Measurements from ENCODE around the gene RBMXL2. TPM values are rescaled to one million over a fixed set of nuclear protein-coding genes. Genes with fewer than 3 reads are reported as not detected.
A peak's percentile ranks its signal among the peaks of the same experiment; 100 is the strongest.

Gene RBMXL2
- total RNA-seq, 1 donor from 2014 or later: not detected

- Histone ChIP-seq H3K36me3 (ENCODE audit: control insufficient read depth, insufficient read depth, low read length) (no peaks in the 10 kb centered on the region), H3K27me3 (ENCODE audit: control insufficient read depth, insufficient read depth, low read length) (no peaks in the 10 kb centered on the region), H3K4me3 (ENCODE audit: low read depth, low read length) (no peak overlapping the region)
- no peak for DNase-seq (ENCODE audit: low read depth)
- no peak for FAIRE-seq
- no peak for TF ChIP-seq CTCF (IDR thresholded peaks at IDR 0.05; ENCODE audit: insufficient read depth, low read length, severe bottlenecking)
Observed at GRCh38 chr11:7081441-7081840, 7.4 kb upstream of the RBMXL2 start.

- no peak for FAIRE-seq
- no peak for DNase-seq (ENCODE audit: low read depth)
- TF ChIP-seq CTCF (IDR thresholded peaks at IDR 0.05; ENCODE audit: insufficient read depth, low read length, severe bottlenecking): no peak
- Histone ChIP-seq H3K36me3 (ENCODE audit: control insufficient read depth, insufficient read depth, low read length) (no peaks in the 10 kb centered on the region), H3K4me3 (ENCODE audit: low read depth, low read length) (no peak overlapping the region), H3K27me3 (ENCODE audit: control insufficient read depth, insufficient read depth, low read length) (no peaks in the 10 kb centered on the region)
Observed at GRCh38 chr11:7089328-7090251, 792 bp downstream of the RBMXL2 start.

- H3K27me3 ChIP-seq (ENCODE audit: control insufficient read depth, insufficient read depth, low read length): no peaks in the 10 kb centered on the region
- peak; percentile 72 for TF ChIP-seq CTCF (IDR thresholded peaks at IDR 0.05; ENCODE audit: insufficient read depth, low read length, severe bottlenecking)
- no peaks in the 10 kb centered on the region for H3K36me3 ChIP-seq (ENCODE audit: control insufficient read depth, insufficient read depth, low read length)
- H3K4me3 ChIP-seq (ENCODE audit: low read depth, low read length): no peak overlapping the region
- DNase-seq (ENCODE audit: low read depth): peak; percentile 64
- no peak for FAIRE-seq
Observed at GRCh38 chr11:7098235-7098832, 9.5 kb downstream of the RBMXL2 start.

GRCh38 chr11:7115780-7116179, 27.0 kb downstream of the RBMXL2 start:
- DNase-seq (ENCODE audit: low read depth) (peak; percentile 13), FAIRE-seq (no peak)
- Histone ChIP-seq H3K27me3 (ENCODE audit: control insufficient read depth, insufficient read depth, low read length) (no peaks in the 10 kb centered on the region), H3K4me3 (ENCODE audit: low read depth, low read length) (no peak overlapping the region), H3K36me3 (ENCODE audit: control insufficient read depth, insufficient read depth, low read length) (no peaks in the 10 kb centered on the region)
- TF ChIP-seq CTCF (IDR thresholded peaks at IDR 0.05; ENCODE audit: insufficient read depth, low read length, severe bottlenecking): no peak

GRCh38 chr11:7116370-7116769, 27.6 kb downstream of the RBMXL2 start:
- Histone ChIP-seq H3K36me3 (ENCODE audit: control insufficient read depth, insufficient read depth, low read length) (no peaks in the 10 kb centered on the region), H3K27me3 (ENCODE audit: control insufficient read depth, insufficient read depth, low read length) (no peaks in the 10 kb centered on the region), H3K4me3 (ENCODE audit: low read depth, low read length) (no peak overlapping the region)
- TF ChIP-seq CTCF (IDR thresholded peaks at IDR 0.05; ENCODE audit: insufficient read depth, low read length, severe bottlenecking): no peak
- DNase-seq (ENCODE audit: low read depth): no peak
- no peak for FAIRE-seq
